HG03097 (cell line): Measurements from ENCODE around the gene ZFP91.
"Not testable (repeated sequence)": the region's sequence is repeated elsewhere in the genome, so short reads cannot be mapped to it uniquely, and the experiment has no call there.

Source experiments
- ATAC-seq: cut with Tn5 transposase; IDR thresholded peaks from one replicate; pipeline ENCODE4 v1.9.1; 2021; ENCODE audit not compliant: unreplicated experiment, low FRiP score

Gene ZFP91, protein sequence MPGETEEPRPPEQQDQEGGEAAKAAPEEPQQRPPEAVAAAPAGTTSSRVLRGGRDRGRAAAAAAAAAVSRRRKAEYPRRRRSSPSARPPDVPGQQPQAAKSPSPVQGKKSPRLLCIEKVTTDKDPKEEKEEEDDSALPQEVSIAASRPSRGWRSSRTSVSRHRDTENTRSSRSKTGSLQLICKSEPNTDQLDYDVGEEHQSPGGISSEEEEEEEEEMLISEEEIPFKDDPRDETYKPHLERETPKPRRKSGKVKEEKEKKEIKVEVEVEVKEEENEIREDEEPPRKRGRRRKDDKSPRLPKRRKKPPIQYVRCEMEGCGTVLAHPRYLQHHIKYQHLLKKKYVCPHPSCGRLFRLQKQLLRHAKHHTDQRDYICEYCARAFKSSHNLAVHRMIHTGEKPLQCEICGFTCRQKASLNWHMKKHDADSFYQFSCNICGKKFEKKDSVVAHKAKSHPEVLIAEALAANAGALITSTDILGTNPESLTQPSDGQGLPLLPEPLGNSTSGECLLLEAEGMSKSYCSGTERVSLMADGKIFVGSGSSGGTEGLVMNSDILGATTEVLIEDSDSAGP

GRCh38 chr11:58578635-58579191 is at the start of gene ZFP91:
ZFP91 (plus strand) TSS chr11:58579063; CDS start chr11:58579282, 219 bp downstream.
- ATAC-seq, result peak; percentile 29

DNA sequence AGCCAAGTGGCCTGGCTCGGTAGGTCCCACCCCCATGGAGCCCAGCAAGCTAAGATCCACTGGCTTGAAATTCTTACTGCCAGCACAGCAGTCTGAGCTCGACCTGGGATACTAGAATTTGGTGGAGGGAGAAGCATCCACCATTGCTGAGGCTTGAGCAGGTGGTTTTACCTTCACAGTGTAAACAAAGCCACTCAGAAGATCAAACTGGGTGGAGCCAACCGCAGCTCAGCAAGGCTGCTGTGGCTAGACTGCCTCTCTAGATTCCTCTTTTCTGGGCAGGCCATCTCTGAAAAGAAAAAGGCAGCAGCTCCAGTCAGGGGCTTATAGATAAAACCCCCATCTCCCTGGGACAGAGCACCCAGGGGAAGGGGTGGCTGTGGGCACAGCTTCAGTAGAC is 48.6 kb upstream of the ZFP91 start:
- ATAC-seq, result no peak

DNA sequence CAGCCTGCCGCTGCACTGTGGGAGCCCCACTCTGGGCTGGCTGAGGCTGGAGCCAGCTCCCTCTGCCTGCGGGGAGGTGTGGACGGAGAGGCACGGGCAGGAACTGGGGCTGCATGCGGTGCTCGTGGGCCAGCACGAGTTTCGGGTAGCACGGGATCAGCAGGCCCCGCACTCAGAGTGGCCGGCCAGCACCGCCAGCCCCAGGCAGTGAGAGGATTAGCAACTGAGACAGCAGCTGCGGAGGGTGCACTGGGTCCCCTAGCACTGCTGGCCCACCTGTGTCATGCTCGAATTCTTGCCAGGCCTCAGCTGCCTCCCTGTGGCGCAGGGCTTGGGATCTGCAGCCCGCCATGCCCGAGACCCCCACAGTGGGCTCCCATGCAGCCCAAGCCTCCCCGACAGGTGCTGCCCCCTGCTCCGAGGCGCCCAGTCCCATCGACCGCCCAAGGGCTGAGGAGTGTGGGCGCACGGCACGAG is 47.0 kb upstream of the ZFP91 start:
- ATAC-seq, result no peak

GRCh38 chr11:58546841-58547240 is 32.0 kb upstream of the ZFP91 start:
- ATAC-seq, result no peak

DNA sequence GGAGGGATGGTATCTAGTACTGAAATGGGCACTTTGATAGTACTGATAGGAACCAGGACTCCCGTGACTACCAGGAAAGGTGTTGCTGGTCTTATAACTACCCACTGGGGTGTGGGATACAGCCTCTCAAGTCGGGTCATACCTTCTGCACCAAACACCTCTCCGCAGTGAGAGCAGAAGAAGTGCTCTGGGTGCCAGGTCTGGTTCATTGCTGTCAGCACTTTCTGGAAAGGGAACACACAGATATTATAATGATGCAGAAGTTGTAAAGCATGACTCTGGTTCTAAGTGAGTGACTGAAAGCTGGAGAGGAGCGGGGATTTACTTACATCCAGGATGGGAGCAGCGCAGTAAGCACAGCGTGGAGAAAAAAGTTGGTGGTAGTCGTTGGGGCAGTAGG is 29.2 kb upstream of the ZFP91 start:
- no peak for ATAC-seq

- ATAC-seq, result no peak
Measured at GRCh38 chr11:58560842-58561241, 18.0 kb upstream of the ZFP91 start.

DNA sequence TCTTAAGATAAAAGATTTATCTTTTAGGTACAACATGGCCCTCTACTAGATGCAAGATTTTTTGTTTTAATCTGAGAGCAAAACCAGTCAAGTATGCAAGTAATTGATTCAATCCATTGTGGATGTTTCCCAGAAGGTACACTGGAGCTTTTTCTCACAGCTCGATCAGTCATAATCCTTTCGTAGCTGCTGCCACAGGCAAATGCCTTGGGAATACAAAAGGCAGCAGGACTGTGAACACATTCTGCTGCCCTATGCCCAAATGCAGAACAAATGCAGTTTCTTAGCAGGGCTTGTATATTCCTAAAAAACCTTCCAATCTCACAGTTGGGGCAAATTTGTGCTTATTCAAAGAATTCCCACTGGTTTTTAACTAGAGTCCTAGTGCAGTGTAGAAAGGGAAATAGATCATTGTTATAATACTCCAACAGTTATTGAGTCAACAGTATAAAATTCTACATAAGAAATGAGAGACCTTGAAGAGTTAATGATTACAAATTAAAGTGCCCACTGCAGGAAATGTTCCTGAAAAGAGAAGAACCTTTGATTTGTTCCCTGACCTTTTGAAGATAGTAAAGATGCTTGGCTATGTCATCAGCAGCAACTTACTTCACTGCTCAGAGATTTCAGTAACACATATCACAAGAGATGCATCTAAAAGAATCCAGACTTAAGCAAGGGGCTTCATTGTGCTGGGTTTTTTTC is 17.3 kb upstream of the ZFP91 start:
- ATAC-seq, result no peak

- ATAC-seq, result peak; percentile 88
Measured at GRCh38 chr11:58562375-58562800, 16.5 kb upstream of the ZFP91 start.

GRCh38 chr11:58564231-58564630 is 14.6 kb upstream of the ZFP91 start:
- ATAC-seq, result no peak

GRCh38 chr11:58567889-58568512 is 10.9 kb upstream of the ZFP91 start:
- ATAC-seq, result peak; percentile 63

DNA sequence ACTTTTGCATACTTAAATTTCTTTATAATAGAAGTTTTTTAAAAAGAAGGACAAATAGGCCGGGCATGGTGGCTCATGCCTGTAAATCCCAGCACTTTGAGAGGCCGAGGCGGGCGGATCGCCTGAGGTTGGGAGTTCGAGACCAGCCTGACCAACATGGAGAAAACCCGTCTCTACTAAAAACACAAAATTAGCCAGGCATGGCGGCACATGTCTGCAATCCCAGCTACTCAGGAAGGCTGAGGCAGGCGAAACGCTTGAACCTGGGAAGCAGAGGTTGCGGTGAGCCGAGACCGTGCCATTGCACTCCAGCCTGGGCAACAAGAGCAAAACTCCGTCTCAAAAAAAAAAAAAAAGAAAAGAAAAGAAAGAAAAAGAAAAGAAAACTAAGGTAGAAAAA is 6.0 kb upstream of the ZFP91 start:
- ATAC-seq, result not testable (repeated sequence)

- ATAC-seq, result peak; percentile 21
Measured at GRCh38 chr11:58573451-58574104, 5.3 kb upstream of the ZFP91 start.

DNA sequence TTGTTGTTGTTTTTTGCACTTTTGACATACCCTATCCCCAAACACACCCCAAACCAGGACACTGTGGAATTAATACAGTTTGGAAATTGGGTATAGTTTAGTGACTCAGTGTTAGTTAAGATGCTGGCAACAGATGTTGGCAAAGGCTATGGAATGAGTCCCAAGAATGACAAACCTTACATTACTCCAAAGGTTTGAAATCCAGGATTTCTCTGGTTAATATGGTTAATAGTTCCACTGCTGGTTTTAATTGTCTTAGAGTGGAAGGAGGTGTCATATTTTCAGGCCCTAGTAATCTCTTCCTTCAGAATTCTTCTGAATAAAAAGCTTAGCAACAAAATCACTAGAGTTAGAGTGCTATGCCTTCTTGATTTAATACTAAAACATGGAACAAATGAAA is 4.0 kb upstream of the ZFP91 start:
- no peak for ATAC-seq

GRCh38 chr11:58575377-58576020 is 3.4 kb upstream of the ZFP91 start, which contains the start of gene LPXN:
LPXN (minus strand) TSS chr11:58575856; CDS start chr11:58575772, 84 bp downstream.
- ATAC-seq, result no peak

GRCh38 chr11:58576887-58577471 is 1.9 kb upstream of the ZFP91 start:
- ATAC-seq, result no peak

- ATAC-seq, result peak; percentile 42
Measured at GRCh38 chr11:58577555-58578135, 1.2 kb upstream of the ZFP91 start.

DNA sequence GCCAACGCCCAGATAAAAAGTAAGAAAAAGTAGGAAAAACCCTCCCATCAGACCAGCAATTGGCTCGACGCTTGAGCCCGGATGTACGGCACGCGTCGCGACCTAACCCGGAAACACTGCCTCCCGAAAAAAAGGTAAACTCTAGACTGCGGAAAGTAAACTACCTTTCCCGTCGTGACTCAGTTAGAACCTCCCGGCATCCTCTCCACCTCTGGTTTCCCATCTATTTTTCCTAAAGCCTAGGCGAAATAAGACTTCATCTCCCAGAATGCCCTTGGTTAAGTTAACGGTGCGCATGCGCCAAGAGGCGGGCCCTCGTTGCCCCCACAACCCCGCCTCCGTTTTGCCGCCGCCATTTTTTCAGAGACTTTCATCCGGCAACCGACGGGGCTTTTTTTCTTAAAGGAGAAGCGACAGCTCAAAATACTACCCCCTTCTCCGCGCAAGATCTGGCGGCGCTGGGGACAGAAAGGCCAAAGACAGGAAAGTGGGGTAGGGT is 678 bp upstream of the ZFP91 start:
- peak; percentile 28 for ATAC-seq
